Measurements from ENCODE around the gene GORASP1.

Gene GORASP1

DNA sequence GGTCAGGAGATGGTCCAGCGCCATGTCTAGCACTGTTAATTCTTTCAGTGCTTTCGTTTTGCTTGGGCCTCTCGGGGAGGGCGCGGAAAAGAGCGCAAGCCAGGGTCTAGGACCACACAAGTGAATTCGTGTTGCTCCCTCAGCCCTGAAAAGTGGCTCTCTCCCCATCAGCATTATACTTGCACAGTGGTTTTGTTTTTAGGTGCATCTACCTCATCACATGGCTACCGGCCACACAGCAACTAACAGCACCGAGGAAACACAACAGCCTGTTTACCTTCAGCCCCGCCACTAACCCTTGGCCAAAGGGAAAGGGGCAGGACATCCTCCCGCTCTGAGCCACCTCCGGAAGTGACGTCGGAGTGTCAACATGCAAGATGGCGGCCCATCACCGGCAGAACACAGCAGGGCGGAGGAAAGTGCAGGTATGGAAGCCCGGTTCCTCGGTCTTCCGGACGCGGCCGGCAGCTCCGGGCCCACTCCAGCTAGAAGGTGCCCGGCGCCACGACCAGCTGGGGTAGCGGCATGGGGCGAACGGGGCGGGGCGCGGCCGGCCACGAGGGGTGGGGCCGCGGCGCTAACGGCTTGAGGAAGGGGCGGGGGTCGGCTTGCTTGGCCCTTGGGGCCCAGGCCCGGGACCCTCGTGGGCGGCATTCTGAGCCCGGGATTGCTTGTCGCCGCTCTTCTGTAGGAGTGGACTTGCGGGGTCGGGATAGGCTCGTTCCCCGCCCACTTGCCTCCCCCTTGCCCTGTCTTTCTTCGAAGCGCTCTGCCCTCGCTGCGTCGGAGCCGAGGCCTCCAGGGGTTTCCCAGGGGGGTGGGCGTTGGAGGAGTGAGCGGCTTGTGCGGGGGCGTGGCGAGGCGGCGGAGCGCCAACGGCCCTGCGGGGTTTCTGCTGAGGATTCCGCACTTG lies 55.5 kb downstream of the GORASP1 start, which contains the start of the genes SCN11A and WDR48:
TSS of gene SCN11A (minus strand) at position 296 of the 913 bp plus-strand sequence. CDS start 101,582 bp downstream, outside the sequence.
TSS of gene WDR48 (plus strand) at position 368 of the 913 bp plus-strand sequence. CDS start at position 378, 10 bp downstream.
- H3K36me3 ChIP-seq = no peaks in the 10 kb centered on the region

DNA sequence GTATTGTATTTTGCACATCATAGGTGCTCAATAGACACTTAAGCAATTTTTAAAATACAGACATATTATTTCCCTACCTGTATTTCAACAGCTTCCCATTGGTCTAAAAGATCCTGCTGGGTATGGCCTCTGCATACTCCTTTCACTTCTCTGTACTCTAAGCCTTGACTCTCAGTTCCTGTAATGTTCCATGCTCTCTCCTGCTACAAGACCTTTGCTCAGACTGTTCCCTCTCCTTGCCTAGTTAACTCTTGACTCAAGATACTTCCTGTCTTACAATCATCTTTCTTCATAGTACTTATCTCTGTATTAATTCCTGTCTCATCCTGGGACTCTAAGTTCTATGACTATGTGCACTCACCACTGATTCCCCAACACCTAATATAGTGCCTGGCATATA lies 57.4 kb downstream of the GORASP1 start:
- H3K27me3 ChIP-seq = no peaks in the 10 kb centered on the region
- H3K4me1 ChIP-seq = no peaks in the 10 kb centered on the region
- no peak overlapping the region for H3K4me3 ChIP-seq (ENCODE audit: low read depth, low read length)
- H3K36me3 ChIP-seq = no peaks in the 10 kb centered on the region
- TF ChIP-seq, protein P1, sequence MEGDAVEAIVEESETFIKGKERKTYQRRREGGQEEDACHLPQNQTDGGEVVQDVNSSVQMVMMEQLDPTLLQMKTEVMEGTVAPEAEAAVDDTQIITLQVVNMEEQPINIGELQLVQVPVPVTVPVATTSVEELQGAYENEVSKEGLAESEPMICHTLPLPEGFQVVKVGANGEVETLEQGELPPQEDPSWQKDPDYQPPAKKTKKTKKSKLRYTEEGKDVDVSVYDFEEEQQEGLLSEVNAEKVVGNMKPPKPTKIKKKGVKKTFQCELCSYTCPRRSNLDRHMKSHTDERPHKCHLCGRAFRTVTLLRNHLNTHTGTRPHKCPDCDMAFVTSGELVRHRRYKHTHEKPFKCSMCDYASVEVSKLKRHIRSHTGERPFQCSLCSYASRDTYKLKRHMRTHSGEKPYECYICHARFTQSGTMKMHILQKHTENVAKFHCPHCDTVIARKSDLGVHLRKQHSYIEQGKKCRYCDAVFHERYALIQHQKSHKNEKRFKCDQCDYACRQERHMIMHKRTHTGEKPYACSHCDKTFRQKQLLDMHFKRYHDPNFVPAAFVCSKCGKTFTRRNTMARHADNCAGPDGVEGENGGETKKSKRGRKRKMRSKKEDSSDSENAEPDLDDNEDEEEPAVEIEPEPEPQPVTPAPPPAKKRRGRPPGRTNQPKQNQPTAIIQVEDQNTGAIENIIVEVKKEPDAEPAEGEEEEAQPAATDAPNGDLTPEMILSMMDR (IDR thresholded peaks at IDR 0.05; ENCODE audit: low read depth, low read length) = no peak
- no peaks in the 10 kb centered on the region for H3K9me3 ChIP-seq
- DNase-seq = no peak

More for the DNA sequence above, 55.5 kb downstream of the GORASP1 start, which contains the start of the genes SCN11A and WDR48:
- TF ChIP-seq, protein P1 (IDR thresholded peaks at IDR 0.05; ENCODE audit: low read depth, low read length) = no peak
- Histone ChIP-seq H3K27me3 (no peaks in the 10 kb centered on the region), H3K4me1 (no peaks in the 10 kb centered on the region), H3K9me3 (no peaks in the 10 kb centered on the region), H3K4me3 (ENCODE audit: low read depth, low read length) (peak within 1 kb of the TSS; percentile 69)
- DNase-seq = peak; percentile 83

Data from BE2C (cell line).